ENCODE data around the gene LGALS9. TPM values are rescaled to one million over a fixed set of nuclear protein-coding genes. Genes with fewer than 3 reads are reported as not detected.

The LGALS9 gene
- total and polyA plus RNA-seq, 9 donors, result 9.0 to 62.8 (median 23.3) TPM

- no peaks in the 10 kb centered on the region for H3K27me3 ChIP-seq
- intact Hi-C loops (cut with DNase I), result loop anchor here (5.0 to 10.0 kb wide), 3 partner anchors 43 to 172 kb away; partner anchors contain the start of gene KSR1 (in 1 of the 4)
- DNase-seq, result peak in 2 of 5 donors; percentile 39 to 44
- H3K27ac ChIP-seq, result no peak overlapping the region
- peaks cover 1% of the 10 kb centered on the region for H3K4me1 ChIP-seq (ENCODE audit: insufficient read depth)
- H3K9me3 ChIP-seq, result no peaks in the 10 kb centered on the region
- TF ChIP-seq CTCF (IDR thresholded peaks at IDR 0.05) (peak; percentile 21 to 40 (median 31)), POLR2A (IDR thresholded peaks at IDR 0.05) (no peak)
- no peak overlapping the region for H3K4me3 ChIP-seq
- WGBS, 3 donors, result 55 to 56% (median 55%) methylated on average over 11 of the region's 11 CpGs
- no peaks in the 10 kb centered on the region for H3K36me3 ChIP-seq
Measured at GRCh38 chr17:27609611-27610303, 21.2 kb upstream of the LGALS9 start.

DNA sequence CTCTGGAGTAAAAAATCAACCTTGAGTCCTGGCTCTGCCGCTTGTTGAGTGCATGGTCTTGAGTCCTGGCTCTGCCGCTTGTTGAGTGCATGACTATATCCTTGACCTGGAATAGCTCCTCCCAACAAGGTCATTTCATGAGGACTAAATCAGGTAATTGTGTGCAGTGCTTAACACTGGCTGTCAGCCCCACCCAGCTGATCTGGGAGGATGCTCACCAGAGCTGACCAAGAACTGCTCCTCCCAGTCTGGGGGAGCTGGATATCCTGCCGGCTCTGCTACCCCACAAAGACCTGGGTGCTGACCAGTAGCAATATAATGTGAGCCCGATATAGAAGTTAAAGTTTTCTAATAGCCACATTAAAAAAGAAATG lies 20.7 kb upstream of the LGALS9 start:
- Histone ChIP-seq H3K9me3 (no peaks in the 10 kb centered on the region), H3K27me3 (no peaks in the 10 kb centered on the region), H3K27ac (no peak overlapping the region), H3K36me3 (no peaks in the 10 kb centered on the region), H3K4me1 (ENCODE audit: insufficient read depth) (peaks cover 1% of the 10 kb centered on the region), H3K4me3 (no peak overlapping the region)
- WGBS, 3 donors, result 65 to 71% (median 65%) methylated on average over 4 of the region's 4 CpGs
- DNase-seq, result no peak
- intact Hi-C loops (cut with DNase I), result loop anchor here in 1 of 4 donors (5.0 kb wide), 1 partner anchor 173 kb away; no protein-coding TSS in a partner anchor
- TF ChIP-seq POLR2A (IDR thresholded peaks at IDR 0.05) (no peak), CTCF (IDR thresholded peaks at IDR 0.05) (no peak), EP300 (IDR thresholded peaks at IDR 0.05) (no peak)

GRCh38 chr17:27612160-27612770 lies 18.7 kb upstream of the LGALS9 start:
- Histone ChIP-seq H3K4me3 (no peak overlapping the region), H3K27ac (no peak overlapping the region), H3K4me1 (ENCODE audit: insufficient read depth) (peaks cover 1% of the 10 kb centered on the region), H3K27me3 (no peaks in the 10 kb centered on the region), H3K9me3 (no peaks in the 10 kb centered on the region), H3K36me3 (no peaks in the 10 kb centered on the region)
- intact Hi-C loops (cut with DNase I), result loop anchor here in 1 of 4 donors (5.0 kb wide), 1 partner anchor 175 kb away; no protein-coding TSS in a partner anchor
- TF ChIP-seq CTCF (IDR thresholded peaks at IDR 0.05), result no peak
- no peak for TF ChIP-seq POLR2A (IDR thresholded peaks at IDR 0.05)
- no peak for TF ChIP-seq EP300 (IDR thresholded peaks at IDR 0.05)
- 20 to 30% (median 24%) methylated on average over 3 of the region's 3 CpGs for WGBS, 3 donors
- no peak for DNase-seq

DNA sequence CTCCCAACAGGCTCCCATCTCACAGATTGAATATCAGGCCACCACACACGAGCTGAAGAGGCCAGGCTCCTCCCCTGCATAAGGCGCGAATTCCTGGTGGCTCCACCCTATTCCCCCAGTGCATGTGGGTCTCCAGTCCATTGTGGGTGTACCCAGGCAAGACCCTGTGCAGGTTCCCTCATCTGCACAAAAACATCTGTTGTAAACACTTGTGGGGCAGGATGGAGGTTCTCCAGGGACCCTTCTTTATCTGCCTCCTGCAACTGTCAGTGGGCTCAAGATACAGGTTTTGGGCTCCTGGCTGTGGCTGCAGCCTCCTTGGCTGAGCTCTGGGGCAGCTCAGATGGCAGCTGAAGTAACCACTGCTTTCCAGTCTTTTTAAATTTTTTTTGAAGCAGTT lies 17.6 kb upstream of the LGALS9 start:
- H3K27ac ChIP-seq, result no peak overlapping the region
- 81 to 97% (median 90%) methylated on average over 3 of the region's 3 CpGs for WGBS, 3 donors
- H3K27me3 ChIP-seq, result no peaks in the 10 kb centered on the region
- DNase-seq, result no peak
- no peak overlapping the region for H3K4me3 ChIP-seq
- H3K36me3 ChIP-seq, result no peaks in the 10 kb centered on the region
- no peaks in the 10 kb centered on the region for H3K9me3 ChIP-seq
- peaks cover 1% of the 10 kb centered on the region for H3K4me1 ChIP-seq (ENCODE audit: insufficient read depth)
- intact Hi-C loops (cut with DNase I), result loop anchor here in 1 of 4 donors (5.0 kb wide), 1 partner anchor 176 kb away; no protein-coding TSS in a partner anchor
- TF ChIP-seq CTCF (IDR thresholded peaks at IDR 0.05), result no peak
- no peak for TF ChIP-seq EP300 (IDR thresholded peaks at IDR 0.05)
- TF ChIP-seq POLR2A (IDR thresholded peaks at IDR 0.05), result no peak
